ENCODE measurements around the gene DAG1.
A peak's percentile ranks its signal among the peaks of the same experiment; 100 is the strongest.

DAG1 gene

GRCh38 chr3:49469936-49470713 is at the start of gene DAG1:
DAG1 (plus strand) TSS chr3:49470267; CDS start chr3:49510535, 40,268 bp downstream.
- DNase-seq (ENCODE audit: low spot score) = peak; percentile 94

- no peak for DNase-seq (ENCODE audit: low spot score)
Observed at GRCh38 chr3:49421890-49422378, 48.1 kb upstream of the DAG1 start.

GRCh38 chr3:49422379-49423248 is 47.5 kb upstream of the DAG1 start, which contains the start of gene AMT:
AMT (minus strand) TSS chr3:49422473; CDS start chr3:49422450, 23 bp downstream.
- DNase-seq (ENCODE audit: low spot score) = no peak

- DNase-seq (ENCODE audit: low spot score) = no peak
Observed at GRCh38 chr3:49424816-49425215, 45.3 kb upstream of the DAG1 start.

GRCh38 chr3:49427586-49427985 is 42.5 kb upstream of the DAG1 start:
- no peak for DNase-seq (ENCODE audit: low spot score)

- DNase-seq (ENCODE audit: low spot score) = peak; percentile 24
Observed at GRCh38 chr3:49428752-49429080, 41.4 kb upstream of the DAG1 start.

- no peak for DNase-seq (ENCODE audit: low spot score)
Observed at GRCh38 chr3:49434731-49435130, 35.3 kb upstream of the DAG1 start.

GRCh38 chr3:49445391-49445790 is 24.7 kb upstream of the DAG1 start:
- no peak for DNase-seq (ENCODE audit: low spot score)

GRCh38 chr3:49453621-49454020 is 16.4 kb upstream of the DAG1 start:
- DNase-seq (ENCODE audit: low spot score) = no peak

- DNase-seq (ENCODE audit: low spot score) = no peak
Observed at GRCh38 chr3:49454458-49454857, 15.6 kb upstream of the DAG1 start.

GRCh38 chr3:49454898-49455681 is 15.0 kb upstream of the DAG1 start:
- no peak for DNase-seq (ENCODE audit: low spot score)

- DNase-seq (ENCODE audit: low spot score) = no peak
Observed at GRCh38 chr3:49456466-49456865, 13.6 kb upstream of the DAG1 start.

GRCh38 chr3:49460188-49460890 is 9.7 kb upstream of the DAG1 start:
- no peak for DNase-seq (ENCODE audit: low spot score)

- no peak for DNase-seq (ENCODE audit: low spot score)
Observed at GRCh38 chr3:49460956-49461355, 9.1 kb upstream of the DAG1 start.

- DNase-seq (ENCODE audit: low spot score) = no peak
Observed at GRCh38 chr3:49461443-49462171, 8.5 kb upstream of the DAG1 start.

GRCh38 chr3:49462222-49462621 is 7.8 kb upstream of the DAG1 start:
- no peak for DNase-seq (ENCODE audit: low spot score)

GRCh38 chr3:49465270-49466034 is 4.6 kb upstream of the DAG1 start:
- DNase-seq (ENCODE audit: low spot score) = no peak

- DNase-seq (ENCODE audit: low spot score) = no peak
Observed at GRCh38 chr3:49466085-49466484, 4.0 kb upstream of the DAG1 start.

- no peak for DNase-seq (ENCODE audit: low spot score)
Observed at GRCh38 chr3:49469037-49469935, 781 bp upstream of the DAG1 start.

Data from CD4-positive, alpha-beta T cell treated with Interleukin-2 at 100 ng/mL for 4 hours (primary cell).